Fibroblast of villous mesenchyme (primary cell): ENCODE results near the gene MYOM3. TPM values are rescaled to one million over a fixed set of nuclear protein-coding genes. Genes with fewer than 3 reads are reported as not detected.

Source experiments
- DNase-seq: peaks from one replicate; pipeline ENCODE4 v3.0.0-alpha.2; 2010; ENCODE audit warnings: low read depth
- H3K4me3 ChIP-seq: 2 replicates; pipeline ENCODE4 v1.5.1; 2011; ENCODE audit warnings: low read depth, mild to moderate bottlenecking, low read length
- total RNA-seq: library from RNA; depleted of rRNA; stranded (reverse); fragments of >200 nt; gene quantifications from 2 replicates; pipeline ENCODE4 v1.2.3, GENCODE V29; 2012
- TF ChIP-seq, protein P1 (sequence below): IDR thresholded peaks from 2 replicates; pipeline ENCODE4 v1.5.1; 2012; ENCODE audit warnings: low read depth, mild to moderate bottlenecking, low read length; ENCODE audit not compliant: insufficient read depth

MYOM3 gene
- total RNA-seq, 1 donor: not detected

- DNase-seq: no peak
- TF ChIP-seq, protein P1, sequence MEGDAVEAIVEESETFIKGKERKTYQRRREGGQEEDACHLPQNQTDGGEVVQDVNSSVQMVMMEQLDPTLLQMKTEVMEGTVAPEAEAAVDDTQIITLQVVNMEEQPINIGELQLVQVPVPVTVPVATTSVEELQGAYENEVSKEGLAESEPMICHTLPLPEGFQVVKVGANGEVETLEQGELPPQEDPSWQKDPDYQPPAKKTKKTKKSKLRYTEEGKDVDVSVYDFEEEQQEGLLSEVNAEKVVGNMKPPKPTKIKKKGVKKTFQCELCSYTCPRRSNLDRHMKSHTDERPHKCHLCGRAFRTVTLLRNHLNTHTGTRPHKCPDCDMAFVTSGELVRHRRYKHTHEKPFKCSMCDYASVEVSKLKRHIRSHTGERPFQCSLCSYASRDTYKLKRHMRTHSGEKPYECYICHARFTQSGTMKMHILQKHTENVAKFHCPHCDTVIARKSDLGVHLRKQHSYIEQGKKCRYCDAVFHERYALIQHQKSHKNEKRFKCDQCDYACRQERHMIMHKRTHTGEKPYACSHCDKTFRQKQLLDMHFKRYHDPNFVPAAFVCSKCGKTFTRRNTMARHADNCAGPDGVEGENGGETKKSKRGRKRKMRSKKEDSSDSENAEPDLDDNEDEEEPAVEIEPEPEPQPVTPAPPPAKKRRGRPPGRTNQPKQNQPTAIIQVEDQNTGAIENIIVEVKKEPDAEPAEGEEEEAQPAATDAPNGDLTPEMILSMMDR: no peak
- H3K4me3 ChIP-seq: no peak overlapping the region
These were observed 34.5 kb downstream of the MYOM3 start for GRCh38 chr1:24077278-24077978.

- no peak for DNase-seq
- H3K4me3 ChIP-seq: no peak overlapping the region
- TF ChIP-seq, protein P1: no peak
These were observed 36.0 kb downstream of the MYOM3 start for GRCh38 chr1:24075946-24076345.

GRCh38 chr1:24075590-24075854 lies 36.4 kb downstream of the MYOM3 start:
- TF ChIP-seq, protein P1: no peak
- no peak for DNase-seq
- H3K4me3 ChIP-seq: no peak overlapping the region

GRCh38 chr1:24074817-24075589 lies 36.9 kb downstream of the MYOM3 start:
- TF ChIP-seq, protein P1: no peak
- no peak overlapping the region for H3K4me3 ChIP-seq
- no peak for DNase-seq

DNA sequence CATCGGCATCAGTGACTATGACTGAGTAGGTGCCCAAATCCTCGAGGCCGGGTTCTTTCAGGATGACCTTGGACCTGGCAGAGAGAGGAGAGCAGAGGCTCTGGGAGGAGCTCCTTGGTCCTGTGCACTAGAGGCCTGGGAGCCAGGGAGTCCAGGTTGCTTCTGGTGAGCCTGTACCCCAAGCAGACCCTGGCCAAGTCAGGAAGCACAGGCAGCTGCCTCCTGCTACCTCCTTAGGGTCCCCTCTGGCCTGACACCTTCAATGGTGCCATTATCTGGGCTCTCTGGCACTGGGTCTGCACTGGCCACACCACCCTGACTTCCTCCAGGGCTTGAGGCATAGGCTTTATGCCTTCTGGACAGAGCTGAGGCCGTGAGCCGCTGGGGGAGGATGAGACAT lies 37.7 kb downstream of the MYOM3 start:
- TF ChIP-seq, protein P1: no peak
- no peak for DNase-seq
- H3K4me3 ChIP-seq: no peak overlapping the region

DNA sequence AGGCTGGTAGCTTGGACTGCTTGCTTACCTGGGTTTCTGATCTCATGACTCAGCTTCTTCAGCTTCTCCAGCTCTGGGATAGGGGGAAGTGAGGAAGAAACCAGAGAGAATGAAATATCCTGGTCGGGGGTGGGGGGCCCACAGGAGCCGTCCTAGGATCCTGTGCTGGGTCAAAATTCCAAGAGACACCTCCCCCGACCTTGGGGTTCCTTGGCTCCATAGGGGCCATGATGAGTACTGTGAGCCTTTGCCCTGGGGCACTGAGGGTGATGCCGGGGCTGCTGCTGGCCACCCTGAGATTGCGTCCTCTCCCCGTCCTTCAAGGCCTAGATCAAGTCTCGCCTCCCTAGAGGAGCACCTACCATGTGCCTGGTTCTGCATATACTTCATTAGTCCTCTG lies 40.0 kb downstream of the MYOM3 start:
- DNase-seq: no peak
- H3K4me3 ChIP-seq: no peak overlapping the region
- TF ChIP-seq, protein P1: no peak
